GM18511 (cell line): ENCODE measurements around the gene HLA-DQB2.
"Not testable (repeated sequence)": the region's sequence is repeated elsewhere in the genome, so short reads cannot be mapped to it uniquely, and the experiment has no call there.

ENCODE experiments used
- ATAC-seq: cut with Tn5 transposase; IDR thresholded peaks from one replicate; pipeline ENCODE4 v1.9.1; 2021; ENCODE audit warnings: mild to moderate bottlenecking, moderate library complexity; ENCODE audit not compliant: unreplicated experiment

Gene HLA-DQB2

GRCh38 chr6:32745649-32746048, 17.7 kb downstream of the HLA-DQB2 start:
- not testable (repeated sequence) for ATAC-seq

GRCh38 chr6:32744776-32745175, 18.6 kb downstream of the HLA-DQB2 start:
- ATAC-seq: no peak

GRCh38 chr6:32742374-32742773, 21.0 kb downstream of the HLA-DQB2 start:
- no peak for ATAC-seq

GRCh38 chr6:32741031-32741960, 22.0 kb downstream of the HLA-DQB2 start, which contains the start of gene HLA-DQA2:
HLA-DQA2 (plus strand) TSS chr6:32741391; CDS start chr6:32741444, 53 bp downstream.
- no peak for ATAC-seq

GRCh38 chr6:32738126-32738525, 25.2 kb downstream of the HLA-DQB2 start:
- no peak for ATAC-seq

GRCh38 chr6:32718879-32719278, 44.5 kb downstream of the HLA-DQB2 start:
- ATAC-seq: no peak

GRCh38 chr6:32716396-32716795, 46.9 kb downstream of the HLA-DQB2 start:
- no peak for ATAC-seq

- ATAC-seq: no peak
Measured at GRCh38 chr6:32713241-32713640, 50.1 kb downstream of the HLA-DQB2 start.

- ATAC-seq: no peak
Measured at GRCh38 chr6:32709625-32710024, 53.7 kb downstream of the HLA-DQB2 start.
